Activated CD4-positive, CD25-positive, alpha-beta regulatory T cell treated with anti-CD3 and anti-CD28 coated beads, Interleukin-2, amount 50 U/mL, for 24 hours (primary cell): ENCODE results near the gene ARF1.

Source experiments
- ATAC-seq, 2 donors: fragments of 150-1000 bp; cut with Tn5 transposase; one replicate each; pipeline ENCODE4 v1.10.0; 2021; ENCODE audit warnings: mild to moderate bottlenecking in 1 of 2, moderate library complexity in 1 of 2

The ARF1 gene

DNA sequence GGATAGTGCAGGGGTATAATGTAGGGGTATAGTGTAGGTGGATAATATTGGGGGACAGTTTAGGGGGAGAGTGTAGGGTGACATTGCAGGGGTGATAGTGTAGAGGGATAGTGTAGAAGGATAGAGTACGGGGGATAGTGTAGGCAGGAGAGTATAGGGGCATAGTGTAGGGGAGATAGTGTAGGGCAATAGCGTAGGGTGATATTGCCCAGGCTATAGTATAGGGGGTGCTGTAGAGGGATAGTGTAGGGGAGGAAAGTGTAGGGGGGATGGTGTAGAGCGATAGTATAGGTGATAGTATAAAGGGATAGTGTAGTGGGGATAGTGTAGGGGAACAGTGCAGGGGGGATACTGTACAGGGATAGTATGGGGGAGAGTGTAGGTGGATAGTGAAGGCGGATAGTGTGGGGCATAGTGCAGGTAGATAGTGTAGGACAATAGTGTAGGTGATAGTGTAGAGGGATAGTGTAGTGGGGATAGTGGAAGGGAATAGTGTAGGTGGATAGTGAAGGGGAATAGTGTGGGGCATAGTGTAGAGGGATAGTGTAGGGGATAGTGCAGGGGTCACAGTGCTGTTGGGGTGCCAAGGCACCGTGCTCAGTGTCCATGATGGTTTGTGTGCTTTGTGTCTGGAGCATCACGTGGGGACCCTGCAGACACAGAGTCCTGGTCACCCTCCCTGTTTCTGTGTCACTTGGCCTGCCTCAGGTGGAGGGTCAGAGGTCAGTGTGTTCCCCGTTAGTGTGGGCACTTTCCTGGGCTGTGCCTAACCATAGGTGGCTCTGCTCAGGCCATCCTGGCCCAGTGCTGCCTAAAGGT, 10.5 kb upstream of the ARF1 start:
- peak in 1 of 2 donors; percentile 9 for ATAC-seq

DNA sequence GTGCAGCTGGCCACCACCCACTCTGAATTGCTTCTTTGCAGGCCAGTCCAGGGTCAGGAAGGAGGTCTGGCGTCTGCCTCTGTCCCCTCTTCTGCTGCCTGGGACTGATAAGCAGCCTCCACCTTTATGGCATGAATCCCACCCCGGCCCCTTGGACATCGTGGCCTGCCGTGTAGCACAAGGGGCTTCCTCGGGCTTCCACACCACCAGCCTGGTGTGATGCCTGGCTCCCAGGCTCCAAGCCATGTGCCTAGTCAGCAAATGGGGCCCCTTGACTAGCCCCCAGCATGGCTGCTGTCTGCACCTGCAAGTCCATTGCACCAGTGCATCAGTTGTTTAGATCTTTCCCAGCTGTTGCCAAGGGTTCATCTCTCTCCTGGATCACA, 9.9 kb upstream of the ARF1 start:
- ATAC-seq, result no peak

DNA sequence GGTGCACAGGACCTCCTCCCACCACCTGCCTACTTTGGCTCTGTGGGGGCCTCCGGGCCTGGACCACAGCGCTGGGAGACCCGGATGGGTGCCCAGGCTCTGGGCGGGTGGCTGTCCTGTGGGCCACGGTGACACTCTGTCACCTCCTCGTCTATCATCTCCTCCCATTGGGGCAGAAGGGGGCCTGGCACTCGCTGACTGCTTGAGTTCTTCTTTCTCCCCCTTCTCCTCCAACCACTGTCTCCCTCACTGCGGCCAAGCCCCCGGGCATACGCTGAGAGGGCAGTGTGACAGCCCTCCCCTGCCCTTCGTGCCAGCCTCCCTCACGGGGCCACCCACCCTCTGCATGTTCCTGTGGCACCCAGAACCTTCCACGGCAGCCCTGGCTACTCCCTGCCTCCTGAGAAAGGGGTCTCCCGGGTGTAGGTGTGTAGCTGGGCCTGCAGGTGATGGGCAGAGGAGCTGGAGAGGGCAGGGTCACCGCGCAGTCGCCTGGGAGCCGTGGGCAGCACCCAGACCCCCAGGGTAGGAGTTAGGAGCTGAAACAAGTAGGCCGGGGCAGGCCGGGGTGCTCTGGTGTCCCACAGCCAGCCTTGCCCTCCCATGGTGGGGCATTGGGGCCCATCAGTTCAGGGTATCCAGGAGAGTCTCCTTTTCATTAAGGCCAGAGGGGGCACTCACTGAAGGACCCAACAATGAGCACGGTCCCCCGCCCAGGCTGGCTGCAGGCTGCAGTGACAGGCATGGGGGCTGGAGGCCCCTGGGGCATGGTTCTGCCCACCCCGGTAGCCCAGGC, 9.2 kb upstream of the ARF1 start:
- no peak for ATAC-seq

DNA sequence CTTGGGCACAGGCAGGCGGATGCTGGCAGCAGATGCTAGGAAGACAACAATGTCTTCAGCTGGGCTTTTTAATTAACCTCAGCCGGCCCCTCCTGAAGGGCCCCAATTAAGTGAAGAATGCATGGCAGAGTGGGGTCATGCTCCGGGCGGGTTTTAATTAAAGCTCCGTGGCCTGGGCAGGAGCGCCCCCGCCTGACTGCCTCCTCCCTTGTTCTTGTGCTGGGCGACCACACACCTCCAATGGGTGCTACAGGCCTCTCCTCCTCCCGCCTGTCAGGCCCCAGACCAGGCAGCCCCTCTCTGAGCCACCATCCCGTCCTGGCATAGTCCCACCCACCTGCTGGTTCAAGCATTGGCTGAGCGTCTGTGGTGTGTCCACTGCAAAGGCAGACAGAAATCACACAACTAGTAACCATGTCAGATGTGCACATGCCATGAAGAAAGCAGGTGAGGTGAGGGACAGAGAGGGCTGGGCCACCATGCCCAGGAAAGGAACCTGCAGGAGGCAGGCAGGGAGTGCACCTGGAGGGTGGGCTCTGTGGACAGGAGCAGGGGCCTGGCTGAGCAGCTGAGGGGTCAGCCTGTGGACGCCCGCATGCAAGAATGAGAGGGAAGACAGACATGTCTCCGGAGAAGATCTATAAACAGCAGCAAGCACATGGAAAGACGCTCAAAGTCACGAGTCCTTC, 8.5 kb upstream of the ARF1 start:
- no peak for ATAC-seq

DNA sequence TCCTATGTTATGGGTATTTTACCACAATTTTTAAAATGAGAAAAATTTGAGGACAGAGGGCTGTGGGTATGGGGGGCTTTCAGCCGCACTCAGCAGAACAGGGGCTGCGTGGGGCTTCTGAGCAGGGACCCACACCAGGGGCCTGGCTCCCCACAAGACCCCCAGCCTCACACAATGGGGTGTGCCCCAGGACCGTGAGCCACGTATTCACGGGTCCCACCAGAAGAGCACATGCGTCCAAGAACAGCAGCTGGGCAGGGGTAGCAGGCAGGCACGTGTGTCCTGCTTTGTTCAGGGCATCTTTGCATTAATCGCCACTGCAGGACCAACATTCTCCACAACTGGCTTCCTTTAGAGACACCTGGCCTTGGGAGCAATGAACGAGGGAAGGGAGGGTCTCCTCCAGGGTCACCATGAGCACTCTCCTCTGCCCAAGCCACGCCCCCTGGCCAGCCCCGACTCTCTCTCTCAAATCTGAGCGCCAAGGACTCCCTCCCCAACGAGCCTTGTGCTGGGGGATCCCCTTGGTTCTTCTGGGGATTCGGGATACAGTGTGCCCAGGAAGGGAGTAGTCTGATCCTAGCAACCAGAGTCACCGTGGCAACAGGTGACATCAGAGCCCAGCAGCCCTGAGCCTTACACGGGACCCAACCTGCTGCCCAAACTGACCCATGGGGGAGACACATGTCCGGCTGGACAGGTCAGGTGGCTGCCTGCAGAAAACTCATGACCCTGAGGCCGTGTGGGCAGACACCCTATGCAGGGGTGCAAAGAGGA, 7.4 kb upstream of the ARF1 start:
- no peak for ATAC-seq

DNA sequence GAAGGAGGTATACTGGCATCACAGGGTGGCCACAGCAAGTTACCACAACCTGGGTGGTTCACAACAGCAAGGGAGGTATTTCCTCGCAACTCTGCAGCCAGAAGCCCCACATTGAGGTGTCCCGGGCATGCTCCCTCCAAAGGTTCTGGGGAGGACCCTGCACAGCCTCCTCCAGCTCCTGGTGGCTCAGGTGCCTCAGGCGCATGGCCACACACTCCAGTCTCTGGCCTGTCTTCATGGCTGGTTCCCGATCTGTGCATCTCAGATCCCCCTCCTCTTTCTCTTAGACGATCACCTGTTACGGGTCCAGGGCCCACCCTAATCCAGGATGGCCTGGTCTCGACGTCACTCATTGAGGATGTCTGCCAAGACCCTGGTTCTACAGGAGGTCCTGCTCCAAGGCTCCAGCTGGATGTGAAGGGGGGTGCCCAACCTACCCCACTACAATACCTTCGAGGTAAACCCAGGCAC, 6.7 kb upstream of the ARF1 start:
- ATAC-seq, result no peak

DNA sequence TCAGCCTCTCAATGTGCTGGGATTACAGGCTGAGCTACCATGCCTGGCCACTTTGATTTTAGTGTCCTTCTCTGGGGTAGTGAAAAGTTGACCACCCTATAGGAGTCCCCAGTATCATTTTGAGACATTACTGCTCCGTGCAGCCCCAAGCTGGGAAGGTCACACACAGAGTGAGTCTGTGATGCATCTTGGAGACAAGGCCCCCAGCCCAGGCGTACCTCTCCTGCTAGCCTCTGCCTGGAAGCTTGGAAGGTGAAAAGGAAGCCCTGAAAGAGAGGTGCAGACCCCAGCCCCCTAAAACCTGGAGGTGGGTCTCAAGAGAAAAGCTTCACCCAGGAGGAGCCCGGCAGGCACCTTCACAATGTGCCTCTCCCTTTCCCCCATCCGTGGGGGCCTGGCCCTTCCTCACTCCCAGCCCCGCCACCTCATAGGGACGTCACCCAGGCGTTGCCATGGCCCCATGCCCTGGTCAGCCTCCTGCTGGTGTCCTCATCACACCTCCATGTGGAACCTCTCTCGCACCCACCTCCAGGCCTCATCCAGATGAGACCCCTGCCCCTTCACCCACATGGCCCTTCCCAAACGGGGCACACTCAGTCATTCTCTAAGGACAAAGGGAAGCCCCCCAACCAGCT, 5.6 kb upstream of the ARF1 start:
- no peak for ATAC-seq

DNA sequence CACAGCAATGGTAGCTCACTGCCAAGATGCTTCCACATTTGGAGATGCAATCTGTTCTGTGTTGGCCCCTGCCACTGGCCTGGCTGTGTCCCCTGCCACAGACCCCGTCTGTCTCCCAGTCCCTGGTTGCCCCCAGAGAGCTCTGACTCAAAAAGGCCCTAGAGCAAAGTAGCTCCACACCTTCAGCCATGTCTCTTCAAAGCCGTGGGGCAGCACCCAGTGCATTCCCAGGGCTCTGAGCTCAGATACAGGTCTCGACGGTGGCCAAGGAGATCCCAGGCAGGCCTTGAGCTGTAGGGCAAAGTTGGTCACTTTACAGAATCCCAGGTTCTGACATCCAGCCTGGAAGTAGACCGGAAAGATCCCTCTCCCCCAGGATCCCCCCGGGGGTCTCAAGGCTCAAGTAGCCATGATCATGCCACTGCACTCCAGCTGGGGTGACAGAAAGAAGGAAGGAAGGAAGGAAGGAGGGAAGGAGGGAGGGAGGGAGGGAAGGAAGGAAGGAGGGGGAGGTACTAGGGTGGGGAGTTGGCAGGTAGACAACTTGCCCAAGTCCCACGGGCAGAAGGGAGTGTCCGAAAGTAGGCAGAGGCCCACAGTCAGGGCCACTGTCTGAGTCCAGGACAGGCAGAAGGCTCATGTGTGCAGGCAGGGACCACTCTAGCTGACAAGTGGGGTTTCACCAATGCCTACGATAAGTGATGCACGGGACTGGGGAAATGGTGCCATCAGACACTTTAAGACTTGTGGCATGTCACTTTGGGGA, 4.8 kb upstream of the ARF1 start:
- no peak for ATAC-seq

DNA sequence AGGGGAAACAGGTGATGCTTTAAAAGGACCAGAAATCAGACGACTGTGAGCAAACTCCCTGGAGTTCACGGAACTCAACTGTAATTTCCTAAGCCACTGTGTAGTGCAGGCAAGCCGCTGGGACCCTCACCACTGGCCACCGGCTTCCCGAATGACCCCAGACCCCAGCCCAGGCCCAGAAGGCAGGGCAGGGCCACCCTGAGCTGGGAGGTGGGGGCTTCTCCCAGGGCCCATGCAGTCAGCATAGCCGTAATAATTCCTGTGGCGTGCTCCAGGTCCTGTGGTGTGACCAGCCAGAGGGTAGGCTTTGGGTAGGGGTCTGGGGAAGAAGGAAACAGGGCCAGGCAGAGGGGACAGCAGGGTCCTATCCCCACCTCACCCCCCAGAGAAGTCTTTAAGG, 3.5 kb upstream of the ARF1 start:
- ATAC-seq, result no peak

DNA sequence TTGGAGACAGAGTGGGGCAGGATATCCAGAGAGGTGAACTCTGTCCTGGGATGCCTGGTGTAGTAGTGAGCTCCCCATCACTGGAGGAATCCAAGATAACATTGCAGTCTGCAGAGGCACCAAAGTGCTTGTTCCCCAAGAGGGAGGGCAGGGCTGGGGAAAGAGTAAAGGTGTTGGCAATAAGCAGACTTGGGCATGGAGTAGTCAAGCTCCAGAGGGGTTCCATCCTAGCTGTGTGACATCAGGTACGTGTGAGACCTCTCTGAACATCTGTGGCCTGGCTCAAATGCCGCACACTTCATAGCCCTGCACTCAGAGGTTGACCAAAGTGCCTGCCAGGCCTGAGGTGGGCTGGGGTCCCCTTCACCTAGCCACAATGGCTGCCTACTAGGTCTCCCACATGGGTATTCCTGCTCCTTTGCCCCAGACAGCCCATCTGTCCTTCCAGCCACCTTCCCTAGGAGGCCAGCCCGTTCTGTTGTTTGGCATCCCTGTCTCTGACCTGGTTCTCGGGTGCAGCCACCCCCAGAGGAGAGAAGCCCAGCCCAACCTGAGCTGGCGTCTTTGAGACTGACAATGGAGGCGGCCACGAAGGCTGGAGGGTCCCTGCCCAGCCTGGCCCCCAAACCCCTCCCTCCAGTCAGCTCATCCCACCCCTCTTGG, 2.8 kb upstream of the ARF1 start:
- no peak for ATAC-seq

DNA sequence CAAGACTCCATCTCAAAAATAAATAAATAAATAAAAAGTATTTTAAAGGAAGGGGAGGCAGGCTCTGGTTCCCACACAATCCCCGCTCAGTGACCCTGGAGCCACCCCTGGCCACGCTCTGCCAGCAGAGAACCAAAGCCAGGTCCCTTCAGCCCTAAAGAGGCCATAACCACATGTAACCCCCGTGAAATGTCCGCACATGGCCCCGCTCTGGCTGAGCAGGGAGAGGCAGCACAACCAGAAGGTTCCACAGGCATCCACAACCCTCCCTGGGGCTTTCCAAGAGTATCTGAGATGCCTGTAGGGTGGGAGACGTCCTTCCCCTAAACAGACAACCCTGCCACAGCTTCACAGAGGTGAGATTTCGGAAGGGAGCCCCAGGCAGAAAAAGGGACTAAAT, 1.4 kb upstream of the ARF1 start:
- ATAC-seq, result no peak

DNA sequence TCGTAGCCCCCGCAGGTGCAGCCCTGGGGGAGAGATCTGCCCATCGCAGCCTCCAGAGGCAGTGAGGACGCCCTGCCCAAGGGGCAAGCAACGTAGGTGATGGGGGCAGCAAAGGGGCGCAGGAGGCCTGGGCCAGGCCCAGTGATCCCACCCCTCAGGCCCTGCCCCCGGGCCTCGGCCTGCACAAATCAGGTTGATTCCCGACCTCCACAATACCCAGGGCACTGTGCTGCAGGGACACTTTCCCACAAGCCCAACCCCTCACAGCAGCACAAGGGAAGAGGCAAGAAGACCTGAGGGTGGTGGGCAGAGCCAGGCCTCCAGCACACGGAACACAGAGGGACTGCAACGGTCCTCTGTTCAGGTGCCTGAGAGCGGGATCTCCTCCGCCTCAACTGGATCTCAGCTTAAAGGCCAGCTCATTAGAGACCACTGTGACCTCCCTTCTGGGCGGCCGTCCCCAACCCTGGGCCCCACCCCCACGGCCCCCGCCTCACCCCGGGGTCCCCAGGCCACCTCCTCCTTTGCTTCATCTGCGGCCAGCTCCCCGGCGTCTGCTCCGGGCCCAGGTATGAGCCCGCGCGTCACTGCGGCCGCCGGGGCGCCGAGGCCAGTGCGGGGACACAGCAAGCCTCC, 812 bp upstream of the ARF1 start:
- ATAC-seq, result peak; percentile 1 to 6

DNA sequence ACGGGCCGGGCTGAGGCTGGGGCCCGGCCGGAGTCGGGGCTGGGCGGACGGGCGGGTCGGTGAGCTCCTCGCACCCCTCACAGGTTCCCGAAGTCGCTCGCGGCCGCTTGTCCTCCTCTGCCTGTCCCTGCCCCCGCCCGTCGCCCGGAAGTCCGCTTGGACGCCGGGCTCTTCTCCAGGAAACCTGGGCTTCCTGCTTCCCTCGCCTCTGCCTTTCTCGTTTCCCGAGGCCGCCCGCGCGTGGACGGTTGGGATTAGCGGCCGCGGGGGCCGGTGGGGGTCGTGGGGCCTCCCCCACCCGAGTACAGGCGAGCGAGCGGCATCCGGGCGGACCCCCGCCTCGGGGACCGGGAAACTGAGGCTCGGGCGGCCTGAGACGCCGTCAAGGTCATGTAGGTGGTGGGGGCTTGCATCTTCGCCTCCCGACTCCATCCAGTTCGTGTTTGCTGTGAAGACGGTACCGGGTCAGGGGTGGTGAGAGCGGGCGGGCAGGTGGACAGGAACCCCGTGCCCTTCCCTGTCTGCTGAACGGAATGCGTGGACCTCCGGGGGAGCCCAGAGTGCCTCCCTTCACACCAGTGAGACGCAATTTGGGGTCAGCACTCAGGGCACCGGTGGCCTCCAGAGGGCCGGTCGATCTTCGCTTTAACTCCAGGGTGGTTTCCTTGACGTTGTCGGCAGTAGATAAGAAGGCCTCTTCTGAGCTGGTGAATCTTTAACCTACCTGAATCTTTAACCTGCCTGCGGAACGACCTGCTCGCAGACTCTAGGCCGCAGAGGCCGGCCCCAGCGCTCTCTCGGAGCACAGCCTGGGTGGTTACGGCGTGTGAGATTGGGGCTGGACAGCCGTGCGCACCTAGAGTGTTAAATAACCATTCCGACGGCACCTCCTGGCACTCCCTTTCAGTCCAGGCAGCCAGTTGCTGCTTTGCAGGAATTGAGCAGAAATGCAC, 686 bp downstream of the ARF1 start:
- ATAC-seq, result peak; percentile 5 to 11

DNA sequence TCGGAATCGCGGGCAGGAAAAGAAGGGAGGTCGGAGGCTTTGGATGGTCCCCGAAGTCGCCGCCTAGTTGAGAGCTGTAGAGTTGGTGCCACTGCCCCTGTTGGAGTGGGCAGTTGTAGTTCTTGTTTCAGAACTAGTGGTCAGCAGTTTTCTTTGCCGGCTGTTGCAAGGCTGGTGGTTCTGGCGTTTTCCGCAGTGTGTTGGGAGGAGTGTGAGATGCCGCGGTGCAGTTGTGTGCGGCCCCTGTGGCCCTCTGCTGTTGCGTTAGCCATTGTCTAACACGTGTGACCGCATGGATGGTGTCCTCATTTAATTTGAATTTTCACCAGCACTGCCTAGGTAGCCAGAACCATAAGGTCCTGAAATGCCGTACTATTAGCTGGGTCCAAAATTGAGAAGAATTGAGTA, 1.4 kb downstream of the ARF1 start:
- ATAC-seq, result no peak

DNA sequence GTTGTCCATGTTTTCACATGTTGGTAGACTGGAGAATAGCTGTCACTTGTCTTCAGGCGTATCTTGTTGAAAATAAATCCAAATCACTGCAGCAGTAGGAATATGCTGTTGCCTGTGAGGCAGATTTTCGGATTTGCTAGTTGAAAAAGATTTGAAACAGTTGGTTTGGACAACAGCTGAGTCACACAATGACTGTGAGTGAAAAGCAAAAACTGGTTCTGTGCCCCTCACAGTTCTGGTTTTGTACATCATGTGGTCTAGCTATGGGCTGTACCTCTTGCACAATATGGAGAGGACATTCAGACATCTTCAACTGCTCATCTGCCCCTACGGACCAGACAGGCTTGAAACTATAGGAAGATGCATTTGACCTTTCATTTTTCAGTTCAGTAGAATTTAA, 1.8 kb downstream of the ARF1 start:
- peak; percentile 13 to 50 for ATAC-seq

DNA sequence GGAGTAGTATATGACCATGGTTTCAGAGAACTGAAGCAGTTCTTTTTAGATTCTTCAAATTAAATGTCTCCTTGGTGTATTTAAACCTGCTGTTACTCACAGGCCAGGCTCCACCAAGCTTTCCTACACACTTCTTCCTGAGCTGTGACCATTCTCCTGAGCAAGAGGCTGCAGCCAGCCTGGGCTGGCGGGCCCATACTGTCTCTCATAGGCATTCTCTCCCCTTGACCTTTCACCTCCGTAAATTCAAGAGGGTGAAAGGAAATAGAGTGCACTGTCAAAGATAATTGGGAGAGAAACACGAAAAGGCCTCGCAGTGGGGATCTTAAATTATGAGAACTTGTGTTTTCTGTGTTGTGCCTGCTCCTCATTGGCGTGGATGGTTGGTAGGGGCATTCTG, 2.3 kb downstream of the ARF1 start:
- ATAC-seq, result no peak

DNA sequence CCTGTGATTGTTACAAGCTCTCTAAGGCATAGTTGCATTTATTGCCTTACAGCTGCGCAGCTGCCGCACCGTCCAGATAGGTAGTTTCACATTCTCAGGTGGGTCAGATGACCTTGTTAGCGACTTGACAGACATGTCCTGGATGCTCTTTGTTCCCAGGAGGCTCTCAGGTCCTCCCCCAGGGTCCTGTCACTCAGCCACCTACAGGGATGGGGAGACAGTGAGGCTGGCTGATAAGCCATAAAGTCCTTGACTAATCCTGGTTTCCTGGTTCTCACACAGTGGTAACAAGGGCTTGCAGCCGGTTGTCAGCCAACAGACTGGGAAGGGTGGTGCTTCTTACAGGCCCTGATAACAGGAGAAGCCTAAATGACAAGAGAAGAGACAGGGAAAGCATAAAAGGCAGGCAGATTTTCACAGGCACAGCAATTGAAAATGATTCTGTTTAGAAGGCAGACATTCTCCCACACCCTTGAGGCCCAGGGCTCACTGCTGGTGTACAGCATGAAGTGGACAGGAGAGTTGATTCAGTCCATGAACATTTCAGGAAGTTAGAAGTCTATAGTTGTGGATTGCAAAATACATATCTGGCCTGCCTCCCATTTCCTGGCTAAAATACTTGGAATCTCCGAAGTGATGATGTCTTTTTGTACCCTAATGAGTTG, 2.9 kb downstream of the ARF1 start:
- no peak for ATAC-seq

DNA sequence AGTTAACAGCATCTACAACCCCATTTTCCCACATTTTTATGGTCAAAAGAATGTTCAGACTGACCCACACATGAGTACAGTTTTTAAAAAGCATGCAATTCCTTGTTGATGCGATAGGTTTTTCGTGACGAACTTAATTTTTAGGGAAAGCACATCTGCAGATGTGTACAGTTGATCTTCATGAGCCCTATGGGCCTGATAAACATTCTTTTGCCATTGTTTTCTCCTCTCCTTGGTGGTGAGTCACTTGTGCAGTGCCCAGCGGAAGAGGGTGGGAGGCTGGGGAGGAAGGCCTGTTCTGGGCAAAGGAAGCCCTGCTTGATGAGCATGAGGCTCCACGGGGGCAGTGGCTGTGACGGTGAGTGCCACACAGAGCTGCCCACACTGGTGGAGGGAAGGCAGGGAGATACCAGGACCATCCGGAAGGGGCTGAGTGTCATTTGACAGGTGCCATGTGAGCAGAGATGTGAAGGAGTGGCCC, 5.3 kb downstream of the ARF1 start:
- peak in 1 of 2 donors; percentile 28 for ATAC-seq
